Astrocyte (in vitro differentiated cells and primary cell): ENCODE data around the gene CDK9.
"Not testable (repeated sequence)": the region's sequence is repeated elsewhere in the genome, so short reads cannot be mapped to it uniquely, and the experiment has no call there.

ENCODE experiments used
- CTCF ChIP-seq: IDR thresholded peaks from 2 replicates; pipeline ENCODE4 v1.5.1; 2011; ENCODE audit warnings: low read depth, mild to moderate bottlenecking, inconsistent platforms, low read length, moderate library complexity; ENCODE audit not compliant: insufficient read depth
- EZH2 ChIP-seq: IDR thresholded peaks from 2 replicates; pipeline ENCODE4 v1.6.1; 2012; ENCODE audit warnings: mild to moderate bottlenecking, low read length, inconsistent platforms; ENCODE audit not compliant: insufficient read depth

- not testable (repeated sequence) for TF ChIP-seq CTCF, EZH2
Observed at GRCh38 chr9:127756776-127757175, 29.1 kb upstream of the CDK9 start.
